Activated T-helper 1 cell treated with anti-CD3 and anti-CD28 coated beads, Interleukin-12 subunit alpha, Interleukin-12 subunit beta, Interleukin-2, Interleukin-4 antibody, amounts not matched to agents 30 ng/mL and 10 ng/mL and 1 ng/mL, durations not matched to agents 14 hours and 24 hours and 36 hours (primary cell): ENCODE results near the gene AMMECR1L. TPM values are rescaled to one million over a fixed set of nuclear protein-coding genes. Genes with fewer than 3 reads are reported as not detected.
A peak's percentile ranks its signal among the peaks of the same experiment; 100 is the strongest.
"Not testable (repeated sequence)": the region's sequence is repeated elsewhere in the genome, so short reads cannot be mapped to it uniquely, and the experiment has no call there.

Experiments used
- DNase-seq: peaks from one replicate; pipeline ENCODE4 v3.0.0; 2021; ENCODE audit warnings: low spot score
- H3K27ac Mint-ChIP-seq: one replicate; pipeline ENCODE4 v1.8.0; 2021; ENCODE audit warnings: mild to moderate bottlenecking, mixed read lengths
- H3K27me3 Mint-ChIP-seq: one replicate; pipeline ENCODE4 v1.8.0; 2022; ENCODE audit warnings: mild to moderate bottlenecking, moderate library complexity, mixed read lengths; ENCODE audit not compliant: insufficient read depth
- H3K36me3 Mint-ChIP-seq: one replicate; pipeline ENCODE4 v1.8.0; 2021; ENCODE audit warnings: low read depth, mixed read lengths
- H3K4me1 Mint-ChIP-seq: one replicate; pipeline ENCODE4 v1.8.0; 2021; ENCODE audit warnings: low read depth, mixed read lengths
- H3K4me3 Mint-ChIP-seq: one replicate; pipeline ENCODE4 v1.8.0; 2021; ENCODE audit warnings: mild to moderate bottlenecking, moderate library complexity, mixed read lengths
- H3K9me3 Mint-ChIP-seq: one replicate; pipeline ENCODE4 v1.8.0; 2021; ENCODE audit warnings: mixed read lengths
- intact Hi-C: fragments of 100-400 bp; cut with micrococcal nuclease; formaldehyde crosslinking; loops from one replicate; pipeline ENCODE4 v1.15.1; 2024
- total RNA-seq: library from RNA; stranded (reverse); gene quantifications from 2 replicates; pipeline ENCODE4 v1.2.3, GENCODE V29; 2022

The AMMECR1L gene
- total RNA-seq, 1 donor from 2014 or later, result 21.6 TPM

DNA sequence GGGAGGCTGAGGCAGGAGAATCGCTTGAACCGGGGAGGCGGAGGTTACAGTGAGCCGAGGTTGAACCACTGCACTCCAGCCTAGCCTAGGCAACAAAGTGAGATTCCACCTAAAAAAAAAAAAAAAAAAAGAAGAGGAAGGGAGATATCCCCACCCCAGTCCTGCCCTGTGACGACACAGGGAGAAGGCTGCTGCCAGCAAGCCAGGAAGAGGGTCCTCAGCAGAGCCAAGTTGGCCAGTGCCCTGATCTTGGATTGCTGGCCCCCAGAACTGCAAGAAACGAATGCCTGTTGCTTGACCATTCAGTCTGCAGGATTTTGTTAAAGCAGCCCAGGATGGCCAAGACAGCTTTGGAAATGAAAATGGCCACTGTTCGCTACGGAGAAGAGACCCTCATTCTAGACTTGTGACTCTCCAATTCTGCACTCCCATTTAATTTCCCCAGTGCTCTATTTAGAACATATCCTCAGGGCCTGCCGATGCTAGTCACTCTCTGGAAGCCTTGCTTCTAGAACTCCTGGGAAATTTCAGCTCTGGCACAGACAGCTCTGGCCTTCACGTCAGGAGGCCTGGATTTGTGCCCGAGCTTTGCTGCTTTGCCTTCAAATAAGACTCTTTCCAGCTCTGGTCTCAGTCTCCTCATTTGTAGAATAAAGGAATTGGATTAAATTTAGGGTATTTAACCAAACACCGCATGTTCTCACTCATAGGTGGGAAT, 15.7 kb upstream of the AMMECR1L start:
- H3K9me3 Mint-ChIP-seq, result no peaks in the 10 kb centered on the region

GRCh38 chr2:127897531-127898211, 11.9 kb upstream of the AMMECR1L start:
- Mint-ChIP-seq H3K4me3 (no peak overlapping the region), H3K4me1 (no peaks in the 10 kb centered on the region)

More for the DNA sequence above, 15.7 kb upstream of the AMMECR1L start:
- intact Hi-C loops, result no loop called here
- Mint-ChIP-seq H3K4me1 (no peaks in the 10 kb centered on the region), H3K27ac (no peak overlapping the region), H3K27me3 (peaks cover 7% of the 10 kb centered on the region), H3K4me3 (no peak overlapping the region), H3K36me3 (no peaks in the 10 kb centered on the region)
- DNase-seq, result no peak

GRCh38 chr2:127893494-127893893, 7.7 kb upstream of the AMMECR1L start:
- no peak for DNase-seq
- Mint-ChIP-seq H3K9me3 (no peaks in the 10 kb centered on the region), H3K27ac (no peak overlapping the region), H3K27me3 (peaks cover 5% of the 10 kb centered on the region), H3K36me3 (no peaks in the 10 kb centered on the region), H3K4me1 (no peaks in the 10 kb centered on the region), H3K4me3 (no peak overlapping the region)
- intact Hi-C loops, result no loop called here

More at GRCh38 chr2:127897531-127898211, 11.9 kb upstream of the AMMECR1L start:
- Mint-ChIP-seq H3K36me3 (no peaks in the 10 kb centered on the region), H3K9me3 (no peaks in the 10 kb centered on the region), H3K27me3 (peaks cover 5% of the 10 kb centered on the region), H3K27ac (no peak overlapping the region)
- DNase-seq, result no peak
- intact Hi-C loops, result no loop called here

DNA sequence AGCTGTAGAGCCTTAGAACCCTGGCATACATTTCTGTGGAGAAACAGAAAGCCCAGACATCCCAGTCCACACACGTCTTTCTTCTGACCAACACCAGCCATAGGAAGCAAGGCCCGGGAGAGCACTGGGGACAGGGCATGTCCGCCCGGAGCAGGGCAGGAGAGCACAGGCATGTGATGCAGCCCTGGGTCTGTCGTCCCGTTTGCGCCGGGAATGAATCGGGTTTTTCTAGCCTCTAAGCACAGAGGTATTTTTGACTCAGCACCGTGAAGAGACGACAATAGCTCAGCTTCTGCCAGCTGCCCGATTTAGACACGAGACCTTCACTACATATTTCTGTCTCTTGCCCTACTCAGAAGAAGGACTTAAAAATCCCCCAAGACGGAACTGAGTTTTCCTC, 7.3 kb upstream of the AMMECR1L start:
- peaks cover 3% of the 10 kb centered on the region for H3K27me3 Mint-ChIP-seq
- no peak overlapping the region for H3K27ac Mint-ChIP-seq
- no peak overlapping the region for H3K4me3 Mint-ChIP-seq
- H3K9me3 Mint-ChIP-seq, result no peaks in the 10 kb centered on the region
- peaks cover under 1% of the 10 kb centered on the region for H3K4me1 Mint-ChIP-seq
- intact Hi-C loops, result no loop called here
- no peak for DNase-seq
- H3K36me3 Mint-ChIP-seq, result no peaks in the 10 kb centered on the region

DNA sequence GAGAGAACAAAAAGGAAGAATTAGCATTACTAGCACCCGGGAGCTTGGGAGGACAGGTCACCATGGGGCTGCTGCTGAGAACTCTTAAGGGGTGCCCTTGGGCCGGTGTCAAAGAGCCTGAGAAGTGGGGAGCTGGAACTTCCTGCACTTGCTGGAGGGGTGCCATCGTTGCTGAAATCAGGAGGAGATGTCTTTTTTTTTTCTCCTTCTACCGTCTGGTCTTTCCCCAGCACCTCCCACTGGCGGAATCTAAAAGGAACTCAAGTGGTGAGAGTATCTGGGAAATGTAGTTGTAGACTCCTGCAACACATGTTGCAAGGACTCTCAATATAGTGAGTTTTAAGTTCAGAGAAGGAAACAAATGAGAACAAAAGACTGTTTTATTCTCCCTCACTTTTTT, 6.1 kb upstream of the AMMECR1L start:
- Mint-ChIP-seq H3K27me3 (peaks cover 3% of the 10 kb centered on the region), H3K9me3 (no peaks in the 10 kb centered on the region), H3K4me3 (no peak overlapping the region), H3K27ac (no peak overlapping the region), H3K4me1 (peaks cover 13% of the 10 kb centered on the region), H3K36me3 (no peaks in the 10 kb centered on the region)
- no peak for DNase-seq
- intact Hi-C loops, result no loop called here

- DNase-seq, H3K4me3 Mint-ChIP-seq, H3K9me3 Mint-ChIP-seq, H3K27ac Mint-ChIP-seq, H3K27me3 Mint-ChIP-seq, intact Hi-C loops, H3K36me3 Mint-ChIP-seq: not testable (repeated sequence)
- peaks cover 13% of the 10 kb centered on the region for H3K4me1 Mint-ChIP-seq
These were observed 5.0 kb upstream of the AMMECR1L start for GRCh38 chr2:127890756-127891155.

- DNase-seq, result no peak
These were observed 3.0 kb upstream of the AMMECR1L start for GRCh38 chr2:127888772-127889171.

DNA sequence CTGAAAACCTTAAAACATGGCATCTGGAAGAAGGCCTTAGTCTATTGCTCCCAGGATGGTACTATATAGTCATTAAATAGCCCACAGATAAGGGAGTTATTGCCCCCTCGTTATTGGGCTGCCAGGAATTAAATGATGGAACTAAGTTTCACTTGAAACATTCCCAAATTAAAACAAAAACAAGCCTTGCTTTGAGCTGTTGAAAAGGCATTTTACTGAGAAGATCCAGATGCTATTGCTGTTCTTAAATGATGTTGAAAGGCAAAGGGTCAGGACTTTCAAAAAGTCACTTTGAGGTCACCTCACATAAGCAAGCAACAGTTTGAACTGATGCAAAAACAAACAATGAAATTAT, 2.0 kb upstream of the AMMECR1L start:
- intact Hi-C loops, result loop anchor here (2.0 to 10.0 kb wide), 3 partner anchors 139 to 437 kb away; no protein-coding TSS in a partner anchor
- Mint-ChIP-seq H3K36me3 (peaks cover 19% of the 10 kb centered on the region), H3K4me3 (peak overlapping the region; percentile 88), H3K4me1 (peaks cover 31% of the 10 kb centered on the region), H3K27ac (no peak overlapping the region), H3K9me3 (no peaks in the 10 kb centered on the region), H3K27me3 (no peaks in the 10 kb centered on the region)
- DNase-seq, result no peak

More at GRCh38 chr2:127888772-127889171, 3.0 kb upstream of the AMMECR1L start:
- Mint-ChIP-seq H3K9me3 (no peaks in the 10 kb centered on the region), H3K27ac (no peak overlapping the region), H3K4me3 (no peak overlapping the region), H3K27me3 (no peaks in the 10 kb centered on the region), H3K36me3 (peaks cover 12% of the 10 kb centered on the region), H3K4me1 (peaks cover 26% of the 10 kb centered on the region)
- intact Hi-C loops, result loop anchor here (10.0 kb wide), 2 partner anchors 346 to 436 kb away; no protein-coding TSS in a partner anchor

DNA sequence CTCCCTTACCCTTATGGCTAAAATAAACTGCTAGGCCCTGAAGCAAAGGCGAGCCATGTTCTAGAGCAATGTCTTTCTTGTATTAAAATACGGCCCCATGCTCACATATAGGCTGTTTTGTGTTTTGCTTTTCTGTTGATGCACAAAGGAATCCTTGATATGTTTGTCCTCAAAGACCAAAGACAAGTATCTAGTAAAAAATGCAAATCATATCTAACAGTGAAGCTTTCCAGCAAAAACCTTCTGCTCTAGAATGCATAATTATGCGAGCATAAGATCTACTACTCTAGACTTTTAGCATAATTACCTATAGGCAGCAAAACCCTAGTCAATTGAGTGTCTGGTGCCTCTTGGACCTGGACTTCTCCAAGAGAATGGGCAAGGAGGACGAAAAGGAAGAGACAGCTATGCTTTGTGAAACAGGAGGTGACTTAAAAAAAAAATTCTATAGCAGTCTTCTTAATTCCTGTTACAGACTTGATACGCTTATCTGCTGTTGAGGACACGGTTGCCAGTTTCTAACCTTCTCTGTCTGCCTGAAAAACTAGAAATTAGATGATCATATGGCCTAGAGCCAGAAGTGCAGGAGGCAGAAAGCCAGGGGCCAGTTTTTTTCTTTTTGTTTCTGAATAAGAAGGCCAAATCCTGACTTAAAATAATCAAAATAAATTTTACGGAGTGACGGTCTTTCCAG, 1.5 kb upstream of the AMMECR1L start:
- no peak for DNase-seq
- H3K4me3 Mint-ChIP-seq, result peak overlapping the region; percentile 88
- H3K9me3 Mint-ChIP-seq, result no peaks in the 10 kb centered on the region
- intact Hi-C loops, result loop anchor here (2.0 to 10.0 kb wide), 3 partner anchors 140 to 438 kb away; no protein-coding TSS in a partner anchor
- H3K27ac Mint-ChIP-seq, result peak overlapping the region; percentile 85
- H3K4me1 Mint-ChIP-seq, result peaks cover 35% of the 10 kb centered on the region
- H3K36me3 Mint-ChIP-seq, result peaks cover 22% of the 10 kb centered on the region
- H3K27me3 Mint-ChIP-seq, result no peaks in the 10 kb centered on the region

DNA sequence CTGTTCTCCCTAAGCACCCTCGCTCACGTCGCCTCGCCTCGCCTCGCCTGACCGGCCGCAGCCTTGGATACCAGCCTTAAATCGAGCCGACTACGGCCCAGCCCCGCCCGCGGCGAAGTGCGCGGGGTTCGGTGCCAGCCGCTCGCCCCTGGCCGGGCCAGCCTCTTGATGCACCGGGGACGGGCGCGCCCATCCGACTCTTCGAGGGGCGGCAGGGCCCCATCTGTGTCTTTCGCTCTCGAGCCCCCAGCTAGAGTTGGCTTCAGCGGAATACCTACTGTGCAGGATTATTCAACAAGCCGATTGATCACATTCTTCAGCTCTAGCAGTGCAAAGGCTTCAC, 808 bp upstream of the AMMECR1L start:
- H3K4me1 Mint-ChIP-seq, result peaks cover 41% of the 10 kb centered on the region
- intact Hi-C loops, result loop anchor here (1.0 to 10.0 kb wide), 4 partner anchors 140 to 438 kb away; partner anchors contain the start of gene UGGT1
- H3K27me3 Mint-ChIP-seq, H3K9me3 Mint-ChIP-seq, DNase-seq: not testable (repeated sequence)
- peak overlapping the region; percentile 88 for H3K4me3 Mint-ChIP-seq
- peak overlapping the region; percentile 74 for H3K27ac Mint-ChIP-seq
- peaks cover 27% of the 10 kb centered on the region for H3K36me3 Mint-ChIP-seq

DNA sequence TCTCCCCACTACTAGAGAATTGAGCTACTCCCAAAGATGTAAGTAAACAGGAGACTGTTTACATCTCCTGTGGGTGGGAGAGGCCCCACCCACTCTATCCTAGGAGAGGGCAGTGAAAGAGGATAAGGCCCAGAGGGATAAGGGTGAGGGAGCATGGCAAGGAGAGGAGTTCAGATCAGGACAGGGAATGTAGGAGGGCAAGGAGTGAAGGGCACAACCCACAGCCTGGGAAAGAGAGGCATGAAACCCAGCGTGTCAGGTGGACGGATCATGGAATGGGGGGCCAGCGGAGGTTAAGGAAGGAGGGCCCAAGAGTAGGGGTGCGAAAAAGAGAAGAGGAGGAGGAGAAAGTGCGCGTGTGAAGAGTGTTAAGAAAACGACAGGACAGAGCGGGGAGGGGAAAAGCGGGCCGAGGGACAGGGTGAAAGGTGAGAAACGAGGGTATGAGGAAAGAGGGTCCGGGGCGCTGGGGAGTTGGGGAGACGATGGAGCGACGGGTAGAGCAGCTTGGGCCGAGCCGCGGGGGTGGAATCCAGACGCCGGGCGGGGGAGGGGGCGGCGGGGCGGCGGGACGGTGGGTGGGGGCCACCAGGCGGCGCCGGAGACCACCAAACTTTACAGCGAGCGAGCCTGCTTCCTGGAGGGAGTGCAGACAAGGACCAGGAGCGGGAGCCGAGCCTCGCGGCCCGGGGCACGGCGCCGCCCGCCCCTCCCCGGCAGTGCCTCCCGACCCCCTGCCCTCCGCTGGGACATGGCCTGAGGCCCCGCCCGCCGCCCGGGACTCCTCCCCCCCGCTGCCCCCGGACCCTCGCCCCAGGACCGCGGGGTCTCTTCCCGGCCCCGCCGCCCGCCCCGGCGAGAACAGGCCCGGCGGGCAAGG, 655 bp downstream of the AMMECR1L start:
- peaks cover 41% of the 10 kb centered on the region for H3K4me1 Mint-ChIP-seq
- DNase-seq, result not testable (repeated sequence)

GRCh38 chr2:127884436-127884835, 1.3 kb downstream of the AMMECR1L start:
- intact Hi-C loops, result loop anchor here (1.0 to 10.0 kb wide), 3 partner anchors 26 to 440 kb away; partner anchors contain the start of gene POLR2D
- H3K9me3 Mint-ChIP-seq, result no peaks in the 10 kb centered on the region
- peaks cover 31% of the 10 kb centered on the region for H3K36me3 Mint-ChIP-seq

More for the DNA sequence above, 655 bp downstream of the AMMECR1L start:
- Mint-ChIP-seq H3K36me3 (peaks cover 27% of the 10 kb centered on the region), H3K4me3 (peak overlapping the region; percentile 98), H3K27ac (peak overlapping the region; percentile 95)
- not testable (repeated sequence) for H3K9me3 Mint-ChIP-seq, H3K27me3 Mint-ChIP-seq
- intact Hi-C loops, result loop anchor here (1.0 to 10.0 kb wide), 3 partner anchors 27 to 440 kb away; partner anchors contain the start of gene POLR2D

More at GRCh38 chr2:127884436-127884835, 1.3 kb downstream of the AMMECR1L start:
- Mint-ChIP-seq H3K27me3 (no peaks in the 10 kb centered on the region), H3K4me3 (peak overlapping the region; percentile 98), H3K4me1 (peaks cover 48% of the 10 kb centered on the region), H3K27ac (peak overlapping the region; percentile 95)
- DNase-seq, result no peak
